ENCODE results near the gene RPL13.

Gene RPL13

DNA sequence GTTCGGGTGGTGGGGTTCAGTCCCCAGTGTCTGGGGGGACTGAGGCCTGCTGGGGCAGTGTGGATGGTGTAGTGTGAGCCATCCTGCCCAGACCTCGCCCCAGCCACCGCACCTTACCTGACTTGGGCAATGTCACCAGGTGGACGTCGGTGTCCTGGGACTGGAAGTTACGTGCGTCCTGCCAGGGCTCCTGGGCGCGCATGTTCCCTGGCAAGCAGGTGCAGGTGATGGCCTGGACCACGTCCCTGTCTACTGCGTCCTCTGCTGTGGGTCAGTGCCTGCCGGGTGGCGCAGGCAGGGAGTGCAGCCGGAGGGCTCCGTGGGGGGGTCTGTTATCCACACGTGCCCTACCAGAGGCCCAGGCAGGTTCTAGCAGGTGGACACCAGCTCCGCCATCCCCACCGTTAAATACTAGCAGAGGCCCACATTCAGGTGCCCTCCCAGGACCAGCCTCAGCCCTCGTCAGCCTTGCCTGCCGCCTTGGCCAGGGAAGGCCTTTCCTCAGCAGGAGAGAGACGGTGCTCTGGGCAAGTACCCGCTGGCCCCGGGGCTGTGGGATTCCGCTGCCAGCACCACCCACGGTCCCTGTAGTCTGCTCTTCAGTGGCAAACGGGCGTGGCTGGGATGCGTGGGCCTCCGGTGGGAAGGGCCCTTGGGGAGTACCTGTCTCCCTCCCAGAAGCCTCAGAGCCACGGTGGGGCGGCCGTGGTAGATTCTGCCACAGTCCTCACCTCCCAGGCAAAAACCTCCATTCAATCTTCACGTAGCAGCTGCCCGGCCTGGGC lies 44.9 kb downstream of the RPL13 start:
- no peak overlapping the region for H3K4me3 ChIP-seq (ENCODE audit: low read depth, low read length)
- no peak for DNase-seq (ENCODE audit: low read depth)
- no peak for TF ChIP-seq CTCF (conservative IDR thresholded peaks at IDR 0.05; ENCODE audit: low read depth, low read length)

- no peak overlapping the region for H3K4me3 ChIP-seq (ENCODE audit: low read depth, low read length)
- TF ChIP-seq CTCF (conservative IDR thresholded peaks at IDR 0.05; ENCODE audit: low read depth, low read length), result no peak
- no peak for DNase-seq (ENCODE audit: low read depth)
These were observed 45.5 kb downstream of the RPL13 start for GRCh38 chr16:89606006-89606405.

GRCh38 chr16:89607453-89607852 lies 47.0 kb downstream of the RPL13 start:
- no peak for TF ChIP-seq CTCF (conservative IDR thresholded peaks at IDR 0.05; ENCODE audit: low read depth, low read length)
- H3K4me3 ChIP-seq (ENCODE audit: low read depth, low read length), result no peak overlapping the region
- DNase-seq (ENCODE audit: low read depth), result no peak

DNA sequence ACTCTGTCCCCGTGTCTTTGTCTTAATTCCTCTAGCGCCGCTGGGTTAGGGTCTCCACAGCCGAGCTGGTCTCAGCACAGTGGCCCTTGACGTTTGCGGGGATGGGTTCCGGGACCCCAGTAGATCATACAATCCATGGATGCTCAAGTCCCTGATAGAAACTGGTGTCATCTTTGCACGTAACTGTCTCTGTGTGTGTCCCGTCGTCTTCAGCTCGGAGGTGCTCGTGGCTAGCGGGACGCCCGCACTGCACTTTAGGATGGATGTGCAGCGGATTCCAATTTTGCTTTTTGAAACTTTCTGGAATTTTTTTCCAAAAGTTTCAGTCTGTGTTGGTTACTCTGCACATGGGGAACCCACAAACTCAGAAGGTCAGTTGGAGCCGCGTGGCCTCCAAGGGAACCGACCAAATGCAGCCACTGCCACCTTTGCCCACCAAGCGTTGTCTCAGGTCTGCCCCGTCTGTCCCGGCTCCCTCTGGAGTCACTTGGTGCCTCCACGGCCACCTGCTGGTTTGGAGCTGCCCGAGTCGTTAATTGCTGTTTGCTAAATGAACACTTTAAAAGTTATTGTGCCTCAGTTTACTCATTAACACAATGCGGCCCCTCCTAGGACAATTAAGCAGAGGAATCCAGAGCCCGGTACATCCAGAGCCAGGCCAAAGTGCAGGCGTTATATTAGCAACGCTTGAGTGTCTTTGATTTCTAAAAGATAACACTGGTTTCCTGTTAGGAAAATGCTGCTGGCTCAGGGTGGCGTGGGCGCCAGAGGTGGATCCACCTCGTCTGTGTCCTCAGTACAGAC lies 47.7 kb downstream of the RPL13 start:
- TF ChIP-seq CTCF (conservative IDR thresholded peaks at IDR 0.05; ENCODE audit: low read depth, low read length), result no peak
- DNase-seq (ENCODE audit: low read depth), result no peak
- no peak overlapping the region for H3K4me3 ChIP-seq (ENCODE audit: low read depth, low read length)

GRCh38 chr16:89610108-89610453 lies 49.6 kb downstream of the RPL13 start:
- no peak for TF ChIP-seq CTCF (conservative IDR thresholded peaks at IDR 0.05; ENCODE audit: low read depth, low read length)
- DNase-seq (ENCODE audit: low read depth), result no peak
- no peak overlapping the region for H3K4me3 ChIP-seq (ENCODE audit: low read depth, low read length)

- DNase-seq (ENCODE audit: low read depth), result peak; percentile 42
- no peak for TF ChIP-seq CTCF (conservative IDR thresholded peaks at IDR 0.05; ENCODE audit: low read depth, low read length)
- H3K4me3 ChIP-seq (ENCODE audit: low read depth, low read length), result no peak overlapping the region
These were observed 52.1 kb downstream of the RPL13 start for GRCh38 chr16:89612415-89613166.
